ENCODE data around the gene PEAR1.
A peak's percentile ranks its signal among the peaks of the same experiment; 100 is the strongest.

PEAR1 gene

GRCh38 chr1:156959925-156960324 lies 66.4 kb downstream of the PEAR1 start:
- Histone ChIP-seq H3K9ac (ENCODE audit: low read length) (no peak overlapping the region), H3K36me3 (replicated peaks; ENCODE audit: low read depth, low read length) (peaks cover 15% of the 10 kb centered on the region), H3K4me3 (ENCODE audit: low read length) (no peak overlapping the region), H3K4me2 (ENCODE audit: low read length) (no peak overlapping the region), H3K27me3 (ENCODE audit: low read depth, low read length) (no peaks in the 10 kb centered on the region), H3K79me2 (ENCODE audit: low read length) (no peaks in the 10 kb centered on the region), H3K27ac (ENCODE audit: low read length) (no peak overlapping the region), H3K4me1 (ENCODE audit: low read length) (peaks cover 7% of the 10 kb centered on the region; the same call in 1 of the 2 replicates), H2AFZ (ENCODE audit: low read depth, low read length) (no peak overlapping the region), H4K20me1 (ENCODE audit: insufficient read depth, low read length) (no peaks in the 10 kb centered on the region), H3K9me3 (ENCODE audit: insufficient read depth, low read length) (no peaks in the 10 kb centered on the region)
- TF ChIP-seq, protein P1, sequence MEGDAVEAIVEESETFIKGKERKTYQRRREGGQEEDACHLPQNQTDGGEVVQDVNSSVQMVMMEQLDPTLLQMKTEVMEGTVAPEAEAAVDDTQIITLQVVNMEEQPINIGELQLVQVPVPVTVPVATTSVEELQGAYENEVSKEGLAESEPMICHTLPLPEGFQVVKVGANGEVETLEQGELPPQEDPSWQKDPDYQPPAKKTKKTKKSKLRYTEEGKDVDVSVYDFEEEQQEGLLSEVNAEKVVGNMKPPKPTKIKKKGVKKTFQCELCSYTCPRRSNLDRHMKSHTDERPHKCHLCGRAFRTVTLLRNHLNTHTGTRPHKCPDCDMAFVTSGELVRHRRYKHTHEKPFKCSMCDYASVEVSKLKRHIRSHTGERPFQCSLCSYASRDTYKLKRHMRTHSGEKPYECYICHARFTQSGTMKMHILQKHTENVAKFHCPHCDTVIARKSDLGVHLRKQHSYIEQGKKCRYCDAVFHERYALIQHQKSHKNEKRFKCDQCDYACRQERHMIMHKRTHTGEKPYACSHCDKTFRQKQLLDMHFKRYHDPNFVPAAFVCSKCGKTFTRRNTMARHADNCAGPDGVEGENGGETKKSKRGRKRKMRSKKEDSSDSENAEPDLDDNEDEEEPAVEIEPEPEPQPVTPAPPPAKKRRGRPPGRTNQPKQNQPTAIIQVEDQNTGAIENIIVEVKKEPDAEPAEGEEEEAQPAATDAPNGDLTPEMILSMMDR (IDR thresholded peaks at IDR 0.05; ENCODE audit: low read depth, low read length): no peak

DNA sequence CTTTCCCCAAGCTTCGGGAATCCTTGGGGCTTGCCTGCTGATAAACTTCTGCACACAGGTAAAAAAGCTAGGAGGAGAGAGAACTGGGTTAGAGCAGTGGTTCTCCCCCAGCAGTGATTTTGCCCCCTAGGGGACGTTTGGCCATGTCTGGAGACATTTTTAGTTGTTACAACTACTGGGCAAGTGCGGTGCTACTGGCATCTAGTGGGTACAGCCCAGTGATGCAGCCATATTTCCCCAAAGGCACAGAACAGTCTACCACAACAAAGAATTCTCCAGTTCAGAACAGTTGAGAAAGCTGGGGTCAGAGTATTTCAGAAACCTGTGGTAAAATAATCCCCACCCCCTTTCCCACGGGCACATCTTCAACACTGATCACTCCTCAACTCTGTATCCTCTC lies 68.2 kb downstream of the PEAR1 start:
- no peaks in the 10 kb centered on the region for H4K20me1 ChIP-seq (ENCODE audit: insufficient read depth, low read length)
- H3K4me1 ChIP-seq (ENCODE audit: low read length): peaks cover 7% of the 10 kb centered on the region; the same call in 1 of the 2 replicates
- H3K4me3 ChIP-seq (ENCODE audit: low read length): no peak overlapping the region
- no peaks in the 10 kb centered on the region for H3K79me2 ChIP-seq (ENCODE audit: low read length)
- H3K9me3 ChIP-seq (ENCODE audit: insufficient read depth, low read length): no peaks in the 10 kb centered on the region
- H3K27ac ChIP-seq (ENCODE audit: low read length): no peak overlapping the region
- no peaks in the 10 kb centered on the region for H3K27me3 ChIP-seq (ENCODE audit: low read depth, low read length)
- no peak overlapping the region for H3K9ac ChIP-seq (ENCODE audit: low read length)
- no peak for TF ChIP-seq EZH2phosphoT487 (IDR thresholded peaks at IDR 0.05; ENCODE audit: low read depth)
- TF ChIP-seq, protein P1 (IDR thresholded peaks at IDR 0.05; ENCODE audit: low read depth, low read length): peak; percentile 43
- H3K36me3 ChIP-seq (replicated peaks; ENCODE audit: low read depth, low read length): peaks cover 15% of the 10 kb centered on the region
- H2AFZ ChIP-seq (ENCODE audit: low read depth, low read length): no peak overlapping the region
- H3K4me2 ChIP-seq (ENCODE audit: low read length): no peak overlapping the region

DNA sequence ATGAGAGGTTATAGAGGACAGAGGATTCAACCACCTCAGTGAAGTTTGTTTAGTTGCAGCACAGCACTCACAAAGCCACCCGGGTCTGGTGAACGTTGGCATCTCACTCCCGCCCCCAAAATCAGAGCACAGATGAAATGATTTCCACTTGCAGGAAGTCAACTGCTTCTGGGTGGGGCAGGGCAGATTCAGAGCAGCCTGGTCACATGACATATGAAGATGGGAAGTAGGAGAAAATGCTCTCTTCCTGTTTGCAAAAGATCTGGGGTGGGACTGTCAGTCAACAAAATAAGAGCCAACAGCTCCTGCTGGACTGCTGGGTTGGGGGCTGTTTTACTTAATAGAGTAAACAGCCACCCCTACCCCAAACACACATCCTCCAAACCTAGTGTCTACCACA lies 70.1 kb downstream of the PEAR1 start:
- Histone ChIP-seq H3K79me2 (ENCODE audit: low read length) (no peaks in the 10 kb centered on the region), H3K4me1 (ENCODE audit: low read length) (peaks cover 7% of the 10 kb centered on the region; the same call in 1 of the 2 replicates), H3K4me3 (ENCODE audit: low read length) (no peak overlapping the region), H2AFZ (ENCODE audit: low read depth, low read length) (no peak overlapping the region), H3K9ac (ENCODE audit: low read length) (no peak overlapping the region), H4K20me1 (ENCODE audit: insufficient read depth, low read length) (no peaks in the 10 kb centered on the region), H3K4me2 (ENCODE audit: low read length) (no peak overlapping the region), H3K27ac (ENCODE audit: low read length) (no peak overlapping the region), H3K9me3 (ENCODE audit: insufficient read depth, low read length) (no peaks in the 10 kb centered on the region), H3K27me3 (ENCODE audit: low read depth, low read length) (no peaks in the 10 kb centered on the region), H3K36me3 (replicated peaks; ENCODE audit: low read depth, low read length) (peaks cover 9% of the 10 kb centered on the region)
- no peak for TF ChIP-seq EZH2phosphoT487 (IDR thresholded peaks at IDR 0.05; ENCODE audit: low read depth)
- TF ChIP-seq, protein P1 (IDR thresholded peaks at IDR 0.05; ENCODE audit: low read depth, low read length): no peak

- H2AFZ ChIP-seq (ENCODE audit: low read depth, low read length): no peak overlapping the region
- H3K27me3 ChIP-seq (ENCODE audit: low read depth, low read length): no peaks in the 10 kb centered on the region
- no peak overlapping the region for H3K4me2 ChIP-seq (ENCODE audit: low read length)
- TF ChIP-seq, protein P1 (IDR thresholded peaks at IDR 0.05; ENCODE audit: low read depth, low read length): no peak
- no peak for TF ChIP-seq EZH2phosphoT487 (IDR thresholded peaks at IDR 0.05; ENCODE audit: low read depth)
- H4K20me1 ChIP-seq (ENCODE audit: insufficient read depth, low read length): no peaks in the 10 kb centered on the region
- H3K4me3 ChIP-seq (ENCODE audit: low read length): no peak overlapping the region
- peaks cover 14% of the 10 kb centered on the region for H3K36me3 ChIP-seq (replicated peaks; ENCODE audit: low read depth, low read length)
- H3K27ac ChIP-seq (ENCODE audit: low read length): no peak overlapping the region
- no peaks in the 10 kb centered on the region for H3K79me2 ChIP-seq (ENCODE audit: low read length)
- no peaks in the 10 kb centered on the region for H3K9me3 ChIP-seq (ENCODE audit: insufficient read depth, low read length)
- H3K4me1 ChIP-seq (ENCODE audit: low read length): peaks cover 7% of the 10 kb centered on the region; the same call in 1 of the 2 replicates
- H3K9ac ChIP-seq (ENCODE audit: low read length): no peak overlapping the region
Observed at GRCh38 chr1:156964441-156964840, 70.9 kb downstream of the PEAR1 start.
